Measurements from ENCODE around the gene ABI2.
"Not testable (repeated sequence)": the region's sequence is repeated elsewhere in the genome, so short reads cannot be mapped to it uniquely, and the experiment has no call there.

Gene ABI2

GRCh38 chr2:203427061-203427460 lies 98.9 kb downstream of the ABI2 start:
- no peak overlapping the region for H3K4me3 Mint-ChIP-seq
- H3K27me3 Mint-ChIP-seq (ENCODE audit: low read depth), result no peaks in the 10 kb centered on the region
- no peaks in the 10 kb centered on the region for H3K9me3 Mint-ChIP-seq
- H3K27ac Mint-ChIP-seq, result no peak overlapping the region
- no peak for DNase-seq (ENCODE audit: low spot score)
- H3K36me3 Mint-ChIP-seq (ENCODE audit: low read depth), result peaks cover 7% of the 10 kb centered on the region
- H3K4me1 Mint-ChIP-seq (ENCODE audit: low read depth), result no peaks in the 10 kb centered on the region

- not testable (repeated sequence) for H3K4me3 Mint-ChIP-seq; H3K9me3 Mint-ChIP-seq; H3K27ac Mint-ChIP-seq; H3K4me1 Mint-ChIP-seq (ENCODE audit: low read depth); H3K27me3 Mint-ChIP-seq (ENCODE audit: low read depth); DNase-seq (ENCODE audit: low spot score); H3K36me3 Mint-ChIP-seq (ENCODE audit: low read depth)
Observed at GRCh38 chr2:203429643-203430042, 101.4 kb downstream of the ABI2 start.

- Mint-ChIP-seq H3K27ac (no peak overlapping the region), H3K36me3 (ENCODE audit: low read depth) (peaks cover 3% of the 10 kb centered on the region), H3K9me3 (no peaks in the 10 kb centered on the region), H3K4me3 (no peak overlapping the region), H3K4me1 (ENCODE audit: low read depth) (no peaks in the 10 kb centered on the region), H3K27me3 (ENCODE audit: low read depth) (no peaks in the 10 kb centered on the region)
- DNase-seq (ENCODE audit: low spot score), result no peak
Observed at GRCh38 chr2:203431391-203432185, 103.4 kb downstream of the ABI2 start.

- Mint-ChIP-seq H3K36me3 (ENCODE audit: low read depth) (no peaks in the 10 kb centered on the region), H3K4me3 (no peak overlapping the region), H3K27me3 (ENCODE audit: low read depth) (no peaks in the 10 kb centered on the region), H3K4me1 (ENCODE audit: low read depth) (no peaks in the 10 kb centered on the region), H3K27ac (no peak overlapping the region), H3K9me3 (no peaks in the 10 kb centered on the region)
- DNase-seq (ENCODE audit: low spot score), result no peak
Observed at GRCh38 chr2:203432811-203433210, 104.6 kb downstream of the ABI2 start.

GRCh38 chr2:203436496-203436895 lies 108.3 kb downstream of the ABI2 start:
- Mint-ChIP-seq H3K4me1 (ENCODE audit: low read depth) (no peaks in the 10 kb centered on the region), H3K4me3 (no peak overlapping the region), H3K36me3 (ENCODE audit: low read depth) (no peaks in the 10 kb centered on the region), H3K27me3 (ENCODE audit: low read depth) (no peaks in the 10 kb centered on the region), H3K27ac (no peak overlapping the region), H3K9me3 (no peaks in the 10 kb centered on the region)
- DNase-seq (ENCODE audit: low spot score), result no peak

GRCh38 chr2:203437511-203437910 lies 109.3 kb downstream of the ABI2 start:
- no peaks in the 10 kb centered on the region for H3K36me3 Mint-ChIP-seq (ENCODE audit: low read depth)
- no peak overlapping the region for H3K4me3 Mint-ChIP-seq
- H3K27me3 Mint-ChIP-seq (ENCODE audit: low read depth), result no peaks in the 10 kb centered on the region
- H3K9me3 Mint-ChIP-seq, result no peaks in the 10 kb centered on the region
- no peak overlapping the region for H3K27ac Mint-ChIP-seq
- no peaks in the 10 kb centered on the region for H3K4me1 Mint-ChIP-seq (ENCODE audit: low read depth)
- DNase-seq (ENCODE audit: low spot score), result no peak

GRCh38 chr2:203438528-203438927 lies 110.3 kb downstream of the ABI2 start:
- Mint-ChIP-seq H3K9me3 (no peaks in the 10 kb centered on the region), H3K36me3 (ENCODE audit: low read depth) (no peaks in the 10 kb centered on the region), H3K4me3 (no peak overlapping the region), H3K4me1 (ENCODE audit: low read depth) (no peaks in the 10 kb centered on the region), H3K27ac (no peak overlapping the region), H3K27me3 (ENCODE audit: low read depth) (no peaks in the 10 kb centered on the region)
- no peak for DNase-seq (ENCODE audit: low spot score)

- no peak overlapping the region for H3K4me3 Mint-ChIP-seq
- H3K9me3 Mint-ChIP-seq, result no peaks in the 10 kb centered on the region
- H3K27ac Mint-ChIP-seq, result no peak overlapping the region
- no peaks in the 10 kb centered on the region for H3K27me3 Mint-ChIP-seq (ENCODE audit: low read depth)
- no peaks in the 10 kb centered on the region for H3K36me3 Mint-ChIP-seq (ENCODE audit: low read depth)
- H3K4me1 Mint-ChIP-seq (ENCODE audit: low read depth), result peaks cover 3% of the 10 kb centered on the region
- DNase-seq (ENCODE audit: low spot score), result no peak
Observed at GRCh38 chr2:203440671-203441070, 112.5 kb downstream of the ABI2 start.

- no peaks in the 10 kb centered on the region for H3K27me3 Mint-ChIP-seq (ENCODE audit: low read depth)
- H3K9me3 Mint-ChIP-seq, result no peaks in the 10 kb centered on the region
- H3K4me1 Mint-ChIP-seq (ENCODE audit: low read depth), result peaks cover 10% of the 10 kb centered on the region
- DNase-seq (ENCODE audit: low spot score), result no peak
- no peak overlapping the region for H3K27ac Mint-ChIP-seq
- no peaks in the 10 kb centered on the region for H3K36me3 Mint-ChIP-seq (ENCODE audit: low read depth)
- no peak overlapping the region for H3K4me3 Mint-ChIP-seq
Observed at GRCh38 chr2:203441463-203441862, 113.3 kb downstream of the ABI2 start.

- Mint-ChIP-seq H3K36me3 (ENCODE audit: low read depth) (no peaks in the 10 kb centered on the region), H3K4me3 (no peak overlapping the region), H3K4me1 (ENCODE audit: low read depth) (peaks cover 12% of the 10 kb centered on the region), H3K27me3 (ENCODE audit: low read depth) (no peaks in the 10 kb centered on the region), H3K9me3 (no peaks in the 10 kb centered on the region), H3K27ac (no peak overlapping the region)
- DNase-seq (ENCODE audit: low spot score), result no peak
Observed at GRCh38 chr2:203442463-203442862, 114.3 kb downstream of the ABI2 start.

GRCh38 chr2:203444738-203445137 lies 116.5 kb downstream of the ABI2 start:
- Mint-ChIP-seq H3K27ac (no peak overlapping the region), H3K4me3 (no peak overlapping the region), H3K9me3 (no peaks in the 10 kb centered on the region), H3K36me3 (ENCODE audit: low read depth) (no peaks in the 10 kb centered on the region), H3K4me1 (ENCODE audit: low read depth) (peaks cover 15% of the 10 kb centered on the region), H3K27me3 (ENCODE audit: low read depth) (no peaks in the 10 kb centered on the region)
- DNase-seq (ENCODE audit: low spot score), result no peak

GRCh38 chr2:203446071-203446481 lies 117.9 kb downstream of the ABI2 start:
- no peak for DNase-seq (ENCODE audit: low spot score)
- H3K4me3 Mint-ChIP-seq, result no peak overlapping the region
- H3K4me1 Mint-ChIP-seq (ENCODE audit: low read depth), result peaks cover 15% of the 10 kb centered on the region
- H3K36me3 Mint-ChIP-seq (ENCODE audit: low read depth), result no peaks in the 10 kb centered on the region
- no peak overlapping the region for H3K27ac Mint-ChIP-seq
- no peaks in the 10 kb centered on the region for H3K27me3 Mint-ChIP-seq (ENCODE audit: low read depth)
- no peaks in the 10 kb centered on the region for H3K9me3 Mint-ChIP-seq

GRCh38 chr2:203446780-203447179 lies 118.6 kb downstream of the ABI2 start:
- peaks cover 15% of the 10 kb centered on the region for H3K4me1 Mint-ChIP-seq (ENCODE audit: low read depth)
- H3K36me3 Mint-ChIP-seq (ENCODE audit: low read depth), result no peaks in the 10 kb centered on the region
- no peaks in the 10 kb centered on the region for H3K27me3 Mint-ChIP-seq (ENCODE audit: low read depth)
- no peak overlapping the region for H3K27ac Mint-ChIP-seq
- H3K4me3 Mint-ChIP-seq, result no peak overlapping the region
- H3K9me3 Mint-ChIP-seq, result no peaks in the 10 kb centered on the region
- DNase-seq (ENCODE audit: low spot score), result no peak

- no peak overlapping the region for H3K27ac Mint-ChIP-seq
- H3K4me1 Mint-ChIP-seq (ENCODE audit: low read depth), result peaks cover 16% of the 10 kb centered on the region
- H3K27me3 Mint-ChIP-seq (ENCODE audit: low read depth), result no peaks in the 10 kb centered on the region
- no peak overlapping the region for H3K4me3 Mint-ChIP-seq
- H3K36me3 Mint-ChIP-seq (ENCODE audit: low read depth), result no peaks in the 10 kb centered on the region
- DNase-seq (ENCODE audit: low spot score), result no peak
- H3K9me3 Mint-ChIP-seq, result no peaks in the 10 kb centered on the region
Observed at GRCh38 chr2:203450561-203450960, 122.4 kb downstream of the ABI2 start.

- Mint-ChIP-seq H3K36me3 (ENCODE audit: low read depth) (no peaks in the 10 kb centered on the region), H3K27ac (no peak overlapping the region), H3K4me1 (ENCODE audit: low read depth) (peaks cover 13% of the 10 kb centered on the region), H3K9me3 (no peaks in the 10 kb centered on the region), H3K27me3 (ENCODE audit: low read depth) (no peaks in the 10 kb centered on the region), H3K4me3 (no peak overlapping the region)
- DNase-seq (ENCODE audit: low spot score), result no peak
Observed at GRCh38 chr2:203451011-203451410, 122.8 kb downstream of the ABI2 start.
